ENCODE results near the gene FLYWCH2.
"Not testable (repeated sequence)": the region's sequence is repeated elsewhere in the genome, so short reads cannot be mapped to it uniquely, and the experiment has no call there.

Gene FLYWCH2

GRCh38 chr16:2914233-2914632 lies 31.2 kb downstream of the FLYWCH2 start:
- no peak for DNase-seq (ENCODE audit: low spot score)

- no peak for DNase-seq (ENCODE audit: low spot score)
Measured at GRCh38 chr16:2915196-2915929, 32.3 kb downstream of the FLYWCH2 start.

- peak; percentile 69 for DNase-seq (ENCODE audit: low spot score)
Measured at GRCh38 chr16:2919511-2920255, 36.7 kb downstream of the FLYWCH2 start.

GRCh38 chr16:2923481-2923880 lies 40.5 kb downstream of the FLYWCH2 start:
- DNase-seq (ENCODE audit: low spot score) = no peak

- DNase-seq (ENCODE audit: low spot score) = no peak
Measured at GRCh38 chr16:2924901-2925755, 42.1 kb downstream of the FLYWCH2 start.

GRCh38 chr16:2925951-2926649 lies 43.1 kb downstream of the FLYWCH2 start:
- DNase-seq (ENCODE audit: low spot score) = no peak

GRCh38 chr16:2926650-2926999 lies 43.6 kb downstream of the FLYWCH2 start:
- DNase-seq (ENCODE audit: low spot score) = no peak

GRCh38 chr16:2927010-2927646 lies 44.1 kb downstream of the FLYWCH2 start:
- DNase-seq (ENCODE audit: low spot score) = peak; percentile 81

GRCh38 chr16:2928151-2928550 lies 45.1 kb downstream of the FLYWCH2 start:
- DNase-seq (ENCODE audit: low spot score) = not testable (repeated sequence)

GRCh38 chr16:2928796-2929195 lies 45.8 kb downstream of the FLYWCH2 start:
- no peak for DNase-seq (ENCODE audit: low spot score)

GRCh38 chr16:2929693-2930092 lies 46.7 kb downstream of the FLYWCH2 start:
- no peak for DNase-seq (ENCODE audit: low spot score)

- DNase-seq (ENCODE audit: low spot score) = no peak
Measured at GRCh38 chr16:2930236-2930635, 47.2 kb downstream of the FLYWCH2 start.

- not testable (repeated sequence) for DNase-seq (ENCODE audit: low spot score)
Measured at GRCh38 chr16:2931231-2931914, 48.4 kb downstream of the FLYWCH2 start.

- no peak for DNase-seq (ENCODE audit: low spot score)
Measured at GRCh38 chr16:2933136-2933535, 50.1 kb downstream of the FLYWCH2 start.

GRCh38 chr16:2933701-2934100 lies 50.7 kb downstream of the FLYWCH2 start:
- DNase-seq (ENCODE audit: low spot score) = no peak

- no peak for DNase-seq (ENCODE audit: low spot score)
Measured at GRCh38 chr16:2934450-2934849, 51.4 kb downstream of the FLYWCH2 start.

- no peak for DNase-seq (ENCODE audit: low spot score)
Measured at GRCh38 chr16:2936436-2937011, 53.5 kb downstream of the FLYWCH2 start.

- DNase-seq (ENCODE audit: low spot score) = no peak
Measured at GRCh38 chr16:2937170-2937569, 54.2 kb downstream of the FLYWCH2 start.

GRCh38 chr16:2938206-2938605 lies 55.2 kb downstream of the FLYWCH2 start:
- DNase-seq (ENCODE audit: low spot score) = no peak

GRCh38 chr16:2939968-2940367 lies 57.0 kb downstream of the FLYWCH2 start:
- DNase-seq (ENCODE audit: low spot score) = no peak

- DNase-seq (ENCODE audit: low spot score) = no peak
Measured at GRCh38 chr16:2942045-2942444, 59.0 kb downstream of the FLYWCH2 start.

All from putamen (tissue), 1 donor.